Measurements from ENCODE around the gene IGFALS.

IGFALS gene

DNA sequence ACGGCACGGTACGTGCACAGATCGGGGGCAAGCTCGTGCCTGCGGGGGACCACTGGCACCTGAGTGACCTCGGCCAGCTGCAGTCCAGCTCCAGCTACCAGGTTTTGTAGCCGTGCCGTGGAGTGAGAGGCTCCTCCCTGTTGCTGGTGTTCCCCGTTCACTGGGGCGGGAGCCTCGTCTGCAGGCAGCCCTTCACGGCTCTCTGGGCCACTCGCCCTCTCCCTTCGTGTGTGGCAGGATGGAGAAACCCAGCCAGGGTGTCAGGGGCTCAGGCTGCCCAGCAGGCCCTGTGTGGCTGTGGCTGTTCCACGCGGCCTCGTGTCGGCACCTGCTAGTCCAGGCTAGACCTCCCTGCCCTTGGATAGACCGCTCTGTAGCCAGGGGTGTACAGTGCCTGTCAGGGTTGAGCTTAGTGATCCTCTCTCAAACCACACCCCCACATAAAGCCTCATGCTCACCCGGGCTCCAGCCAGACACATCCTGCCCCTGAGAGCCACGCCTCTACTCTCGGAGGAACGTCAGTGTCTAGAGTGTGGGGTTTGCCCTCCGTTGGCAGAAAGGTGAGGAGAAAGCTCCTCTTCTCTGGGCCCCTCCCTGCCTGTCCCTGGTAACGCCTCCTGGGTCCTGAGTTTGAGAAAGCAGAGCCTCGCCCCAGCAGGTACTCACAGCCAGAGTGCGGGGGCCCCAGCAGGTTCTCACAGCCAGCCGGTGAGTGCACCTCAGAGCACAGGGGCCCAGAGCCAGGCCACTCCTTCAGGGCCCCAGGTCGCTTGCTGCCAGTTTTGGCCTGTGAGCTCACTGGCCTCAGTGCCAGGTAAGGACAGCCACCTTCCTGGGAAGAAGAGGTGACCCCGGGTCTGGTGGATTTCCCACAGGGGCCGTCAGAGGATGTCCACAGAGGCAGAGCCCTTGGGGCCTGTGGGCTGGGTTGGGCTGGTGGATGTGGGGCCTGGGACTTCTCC, 49.8 kb downstream of the IGFALS start:
- DNase-seq = peak in 1 of 14 donors; percentile 20

DNA sequence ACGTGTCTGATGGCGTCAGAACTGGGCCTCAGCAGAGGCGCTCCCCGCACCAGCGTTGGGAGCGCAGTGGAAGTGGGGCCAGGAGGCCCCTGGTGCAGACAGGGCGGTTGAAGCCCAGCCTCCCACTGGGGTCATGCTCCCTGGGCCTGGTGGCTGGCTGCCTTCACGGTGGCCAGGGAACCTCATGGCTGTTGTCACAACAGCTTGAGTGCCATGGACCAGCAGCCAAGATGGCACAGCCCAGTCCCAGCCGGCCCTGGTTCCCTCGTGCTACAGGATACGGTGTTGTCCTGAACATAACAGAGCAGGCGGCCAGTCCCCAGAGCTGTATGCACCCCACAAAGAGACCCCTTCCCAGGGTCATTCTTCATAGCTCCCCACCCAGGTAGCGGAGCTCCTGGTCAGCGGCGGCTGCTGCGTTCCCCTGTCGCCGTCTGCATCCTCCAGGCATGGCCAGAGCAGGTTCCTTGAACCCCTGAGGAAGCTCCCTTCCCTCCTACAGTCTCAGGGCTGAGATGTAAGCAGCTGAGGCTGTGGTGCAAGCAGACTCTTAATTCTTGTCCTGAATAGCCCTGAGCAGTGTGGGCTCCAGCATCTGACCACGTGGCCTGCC, 51.8 kb downstream of the IGFALS start:
- DNase-seq = peak in 2 of 14 donors; percentile 19 to 57

DNA sequence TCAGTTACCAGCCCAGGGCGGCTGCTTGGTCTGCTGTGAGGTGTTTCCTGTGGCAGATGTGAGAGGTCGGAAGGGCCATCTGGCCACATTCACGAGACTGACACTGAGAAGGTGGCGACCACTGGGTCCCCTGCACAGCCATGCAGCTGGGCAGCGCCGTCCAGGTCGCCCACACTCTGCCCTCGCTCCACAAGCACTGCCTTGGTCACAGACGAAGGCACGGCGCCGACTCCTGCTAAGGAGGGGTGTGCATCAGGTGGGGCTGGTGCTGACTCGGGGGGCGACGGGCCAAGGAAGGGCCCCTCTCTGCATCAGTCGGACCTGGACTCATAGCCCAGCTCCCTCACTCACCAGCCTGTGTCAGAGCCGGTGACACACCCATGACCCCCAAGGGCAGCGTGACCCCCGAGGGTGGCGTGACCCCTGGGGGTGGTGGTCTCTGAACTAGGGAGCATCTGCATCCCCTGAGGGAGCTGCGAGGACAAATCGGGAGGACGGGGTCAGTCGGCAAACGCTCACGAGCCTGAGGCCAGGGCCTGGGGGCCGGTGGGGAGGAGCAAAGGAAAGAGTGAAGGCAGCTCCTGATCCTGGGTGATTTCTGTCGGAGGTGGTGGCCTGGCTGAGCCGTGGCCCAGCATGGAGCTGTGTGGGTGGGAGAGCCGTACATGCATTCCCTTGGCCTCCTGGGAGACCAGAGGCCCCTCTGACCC, 52.6 kb downstream of the IGFALS start:
- DNase-seq = no peak
